GM10248 (cell line): ENCODE data around the gene CBY1.

Experiments used
- CTCF ChIA-PET: fragments of 300-600 bp; sonication (Branson Sonifier 250); formaldehyde crosslinking; extraction: SDS; loops from one replicate; lab custom pipeline; 2021; ENCODE audit warnings: antibody characterized with exemption; lab: Yijun Ruan, JAX
- POLR2A ChIA-PET: fragments of 350-650 bp; sonication (Branson Sonifier 250); formaldehyde crosslinking; extraction: SDS; loops from one replicate; lab custom pipeline; 2020; ENCODE audit warnings: antibody characterized with exemption; lab: Yijun Ruan, JAX
- DNase-seq: peaks from one replicate; pipeline ENCODE4 v3.0.0; 2012; ENCODE audit errors: extremely low spot score
- TF ChIP-seq, protein P1 (sequence below): IDR thresholded peaks from 2 replicates; pipeline ENCODE4 v1.5.1; 2012; ENCODE audit warnings: mild to moderate bottlenecking, low read depth; ENCODE audit errors: extremely low read depth, missing control alignments, control extremely low read depth

CBY1 gene

DNA sequence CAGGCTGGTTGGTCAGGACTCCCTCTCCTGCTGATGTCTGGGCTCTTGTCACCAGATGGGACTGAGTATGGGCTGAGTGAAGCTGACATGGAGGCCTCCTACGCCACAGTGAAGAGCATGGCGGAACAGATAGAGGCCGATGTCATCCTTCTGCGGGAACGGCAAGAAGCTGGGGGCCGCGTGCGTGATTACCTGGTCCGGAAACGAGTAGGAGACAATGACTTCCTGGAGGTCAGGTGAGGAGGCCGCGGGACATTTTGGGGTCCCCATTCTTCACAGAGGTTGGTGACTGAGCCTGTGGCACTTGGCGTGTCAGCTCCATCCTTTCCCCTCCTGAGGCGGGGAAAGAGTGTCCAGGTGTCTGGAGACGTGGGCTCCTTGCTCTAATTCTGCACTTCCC, 59.4 kb downstream of the CBY1 start:
- ChIA-PET POLR2A (interaction anchor here (0.6 to 1.0 kb wide), 2 partner anchors 8 to 22 kb away, joined by 3 read pairs; no protein-coding TSS in a partner anchor), CTCF (interaction anchor here (1.5 to 4.9 kb wide), 2 partner anchors 8 to 17 kb away, joined by 5 to 18 read pairs; no protein-coding TSS in a partner anchor)
- TF ChIP-seq, protein P1, sequence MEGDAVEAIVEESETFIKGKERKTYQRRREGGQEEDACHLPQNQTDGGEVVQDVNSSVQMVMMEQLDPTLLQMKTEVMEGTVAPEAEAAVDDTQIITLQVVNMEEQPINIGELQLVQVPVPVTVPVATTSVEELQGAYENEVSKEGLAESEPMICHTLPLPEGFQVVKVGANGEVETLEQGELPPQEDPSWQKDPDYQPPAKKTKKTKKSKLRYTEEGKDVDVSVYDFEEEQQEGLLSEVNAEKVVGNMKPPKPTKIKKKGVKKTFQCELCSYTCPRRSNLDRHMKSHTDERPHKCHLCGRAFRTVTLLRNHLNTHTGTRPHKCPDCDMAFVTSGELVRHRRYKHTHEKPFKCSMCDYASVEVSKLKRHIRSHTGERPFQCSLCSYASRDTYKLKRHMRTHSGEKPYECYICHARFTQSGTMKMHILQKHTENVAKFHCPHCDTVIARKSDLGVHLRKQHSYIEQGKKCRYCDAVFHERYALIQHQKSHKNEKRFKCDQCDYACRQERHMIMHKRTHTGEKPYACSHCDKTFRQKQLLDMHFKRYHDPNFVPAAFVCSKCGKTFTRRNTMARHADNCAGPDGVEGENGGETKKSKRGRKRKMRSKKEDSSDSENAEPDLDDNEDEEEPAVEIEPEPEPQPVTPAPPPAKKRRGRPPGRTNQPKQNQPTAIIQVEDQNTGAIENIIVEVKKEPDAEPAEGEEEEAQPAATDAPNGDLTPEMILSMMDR, result no peak
- no peak for DNase-seq

DNA sequence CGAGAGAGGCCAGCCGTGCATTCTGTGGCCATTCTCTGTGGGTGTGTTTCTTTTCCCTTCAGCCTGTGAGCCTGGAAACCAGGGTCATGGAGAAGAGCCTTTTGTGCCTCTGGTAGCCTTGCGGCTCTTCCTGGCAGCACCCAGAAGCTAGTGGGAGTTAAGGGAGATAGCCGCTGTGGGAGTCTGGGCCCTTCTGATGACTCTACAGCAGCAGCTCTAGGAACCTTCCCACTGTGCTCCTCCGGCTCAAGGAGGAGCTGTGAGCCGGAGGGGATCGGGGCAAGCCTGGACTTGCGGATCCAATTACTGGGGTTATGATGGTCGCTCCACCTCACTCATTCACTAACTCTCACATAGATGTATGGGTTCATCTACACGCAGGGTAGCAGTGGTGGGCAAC, 59.8 kb downstream of the CBY1 start:
- ChIA-PET POLR2A (interaction anchor here (1.0 kb wide), 1 partner anchor 9 kb away, joined by 3 read pairs; no protein-coding TSS in a partner anchor), CTCF (interaction anchor here (1.5 to 4.9 kb wide), 2 partner anchors 9 to 17 kb away, joined by 5 to 18 read pairs; no protein-coding TSS in a partner anchor)
- TF ChIP-seq, protein P1, result no peak
- no peak for DNase-seq

DNA sequence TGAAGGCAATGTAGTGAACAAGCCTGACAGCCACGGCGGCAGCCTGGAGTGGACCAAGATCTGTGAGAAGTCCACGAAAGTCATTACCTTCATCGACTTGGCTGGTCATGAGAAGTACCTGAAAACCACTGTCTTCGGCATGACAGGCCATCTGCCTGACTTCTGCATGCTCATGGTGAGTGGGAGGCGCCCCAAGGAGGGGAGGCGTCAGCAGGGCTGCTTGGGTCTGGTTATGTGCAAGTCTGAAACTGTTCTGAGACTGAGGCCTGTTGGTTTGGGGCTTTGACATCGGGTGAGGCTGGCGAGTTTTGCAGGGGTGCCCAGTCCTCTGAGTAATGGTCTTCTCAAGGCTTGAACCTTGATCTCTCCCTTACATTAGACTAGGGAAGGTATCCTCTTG, 60.4 kb downstream of the CBY1 start:
- POLR2A ChIA-PET, result no interaction called here
- no peak for DNase-seq
- TF ChIP-seq, protein P1, result no peak
- CTCF ChIA-PET, result interaction anchor here (1.5 to 1.8 kb wide), 2 partner anchors 9 to 12 kb away, joined by 4 to 5 read pairs; no protein-coding TSS in a partner anchor

DNA sequence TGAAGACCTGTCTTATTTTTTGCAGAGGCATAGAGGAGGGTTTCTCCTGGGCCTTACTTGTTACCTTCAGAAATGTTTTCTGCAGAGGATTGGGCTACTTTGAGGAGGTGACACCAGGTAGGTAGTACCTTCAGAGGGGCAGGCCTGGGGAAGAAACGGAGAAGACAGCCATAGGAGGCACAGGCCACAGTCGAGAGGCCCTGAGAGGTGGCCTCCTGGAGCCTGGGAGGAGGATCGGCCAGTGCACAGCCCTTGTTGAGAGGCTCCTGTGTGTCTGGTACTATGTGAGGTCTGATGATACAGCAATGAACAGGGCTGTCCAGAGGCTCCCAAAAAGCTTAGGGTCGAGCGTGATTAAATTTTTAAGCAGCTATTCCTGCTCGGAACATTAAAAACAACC, 60.8 kb downstream of the CBY1 start:
- TF ChIP-seq, protein P1, result no peak
- DNase-seq, result no peak
- ChIA-PET POLR2A (no interaction called here), CTCF (interaction anchor here (1.7 to 1.8 kb wide), 2 partner anchors 12 to 49 kb away, joined by 3 to 4 read pairs; no protein-coding TSS in a partner anchor)

DNA sequence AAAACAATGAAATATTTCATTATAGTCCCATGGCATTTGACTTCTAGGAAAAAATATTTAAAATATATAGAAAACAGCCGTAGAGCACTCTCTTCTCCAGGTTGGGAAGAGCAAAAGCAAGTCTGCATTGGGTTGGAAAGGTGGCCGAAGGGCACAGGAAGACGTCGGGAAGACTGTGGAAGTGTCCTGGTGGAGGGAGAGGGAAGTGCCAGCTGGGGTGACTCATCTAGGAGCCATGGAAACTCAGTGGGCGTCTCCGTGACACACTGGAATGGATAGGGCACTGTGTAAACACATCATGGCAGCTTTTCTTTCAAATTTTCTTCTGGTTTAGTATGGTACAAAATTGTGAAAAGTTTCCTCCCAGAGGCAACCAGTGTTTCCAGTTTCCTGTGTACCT, 62.0 kb downstream of the CBY1 start:
- no peak for DNase-seq
- TF ChIP-seq, protein P1, result no peak
- ChIA-PET POLR2A (no interaction called here), CTCF (interaction anchor here (1.4 to 1.8 kb wide), 3 partner anchors 11 to 48 kb away, joined by 3 to 4 read pairs (median 3); no protein-coding TSS in a partner anchor)

DNA sequence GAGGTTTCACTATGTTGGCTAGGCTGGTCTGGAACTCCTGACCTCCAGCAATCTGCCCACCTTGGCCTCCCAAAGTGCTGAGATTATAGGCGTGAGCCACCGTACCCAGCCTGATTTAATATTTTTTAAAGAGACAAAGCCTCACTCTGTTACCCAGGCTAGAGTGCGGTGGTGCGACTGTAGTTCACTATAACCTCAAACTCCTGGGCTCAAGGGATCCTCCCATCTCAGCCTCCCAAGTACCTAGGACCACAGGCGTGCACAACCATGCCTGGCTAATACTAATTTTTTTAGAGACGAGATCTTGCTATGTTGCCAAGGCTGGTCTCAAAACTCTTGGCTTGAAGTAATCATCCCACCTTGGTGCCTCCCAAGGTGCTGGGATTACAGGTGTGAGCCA, 62.8 kb downstream of the CBY1 start:
- POLR2A ChIA-PET, result no interaction called here
- TF ChIP-seq, protein P1, result no peak
- no peak for DNase-seq
- CTCF ChIA-PET, result interaction anchor here (1.4 to 1.7 kb wide), 2 partner anchors 12 to 47 kb away, joined by 3 read pairs; no protein-coding TSS in a partner anchor
